ENCODE data around the gene RBM20.

RBM20 gene

DNA sequence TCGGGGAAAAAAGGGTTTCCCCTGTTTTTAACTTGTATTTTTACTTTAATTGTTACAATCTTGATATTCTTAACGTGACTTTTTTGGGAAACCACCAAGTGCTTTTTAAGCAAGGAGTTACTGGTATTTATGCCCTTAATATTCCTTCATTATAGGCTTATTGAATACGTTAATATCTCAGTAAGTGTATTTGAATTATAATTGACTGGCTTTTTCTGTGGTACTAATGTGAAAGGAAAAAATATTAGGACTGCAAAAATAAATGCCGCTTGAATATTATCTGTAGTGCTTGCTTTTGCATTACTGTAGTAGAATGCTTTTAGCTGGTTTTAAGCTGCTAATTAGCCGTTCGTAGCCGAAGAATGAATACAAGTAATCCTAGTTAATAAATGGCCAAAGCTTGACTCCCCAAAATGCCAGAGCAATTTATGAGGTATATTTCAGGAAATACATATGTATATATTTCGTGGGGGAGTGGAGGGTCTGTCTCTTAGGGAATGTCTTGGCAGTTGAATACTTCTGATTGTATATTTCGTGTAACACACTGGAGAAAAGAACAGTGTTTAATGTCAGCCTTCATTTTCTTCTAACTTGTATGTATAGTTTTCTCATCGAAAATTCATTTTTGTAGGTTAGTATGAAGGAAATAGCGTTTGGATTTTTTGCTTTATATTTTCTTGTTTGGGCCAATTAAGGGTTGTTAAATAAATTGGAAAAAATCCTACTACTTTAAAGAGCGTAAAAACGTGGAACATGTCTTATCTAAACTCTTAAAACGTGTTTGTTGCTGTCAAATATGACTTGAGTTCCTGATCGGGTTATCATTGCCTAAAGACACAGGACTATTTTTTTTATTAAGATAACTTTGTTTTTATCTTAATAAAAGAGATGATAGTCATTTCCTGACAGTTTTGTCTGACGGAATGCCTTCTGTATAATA, 229.1 kb downstream of the RBM20 start:
- DNase-seq, result no peak

DNA sequence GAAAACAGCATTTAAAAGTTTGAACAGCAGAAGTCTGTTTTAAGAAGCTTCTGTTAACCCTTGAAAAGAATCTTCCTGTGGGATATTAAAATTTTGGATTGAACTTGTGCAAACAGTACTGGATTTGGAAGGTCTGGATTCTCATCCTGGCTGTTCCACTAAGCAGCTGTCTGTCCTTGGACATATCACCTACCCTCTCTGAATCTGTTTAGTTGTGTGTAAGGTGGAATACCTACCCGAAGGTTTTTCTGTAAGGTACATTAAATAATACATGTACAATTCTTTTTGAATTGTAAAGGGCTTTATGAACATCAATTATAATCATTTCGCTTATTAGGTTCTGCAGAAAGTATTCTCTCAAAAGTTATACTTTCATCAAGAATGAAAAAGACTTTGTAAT, 229.8 kb downstream of the RBM20 start:
- no peak for DNase-seq

DNA sequence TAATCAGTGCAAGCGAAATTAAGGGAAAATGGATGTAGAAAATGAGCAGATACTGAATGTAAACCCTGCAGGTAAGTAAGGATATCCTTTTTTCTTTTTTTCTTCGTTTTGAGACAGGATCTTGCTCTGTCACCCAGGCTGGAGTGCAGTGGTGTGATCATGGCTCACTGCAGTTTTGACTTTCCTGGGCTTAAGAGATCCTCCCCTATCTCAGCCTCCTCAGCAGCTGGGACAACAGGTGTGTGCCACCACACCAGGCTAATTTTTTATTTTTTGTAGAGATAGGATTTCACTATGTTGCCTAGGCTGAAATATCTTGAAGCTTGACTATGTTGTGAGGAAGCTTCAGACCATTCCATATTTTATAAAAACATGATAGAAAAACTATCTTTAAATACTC, 231.9 kb downstream of the RBM20 start:
- DNase-seq, result no peak

DNA sequence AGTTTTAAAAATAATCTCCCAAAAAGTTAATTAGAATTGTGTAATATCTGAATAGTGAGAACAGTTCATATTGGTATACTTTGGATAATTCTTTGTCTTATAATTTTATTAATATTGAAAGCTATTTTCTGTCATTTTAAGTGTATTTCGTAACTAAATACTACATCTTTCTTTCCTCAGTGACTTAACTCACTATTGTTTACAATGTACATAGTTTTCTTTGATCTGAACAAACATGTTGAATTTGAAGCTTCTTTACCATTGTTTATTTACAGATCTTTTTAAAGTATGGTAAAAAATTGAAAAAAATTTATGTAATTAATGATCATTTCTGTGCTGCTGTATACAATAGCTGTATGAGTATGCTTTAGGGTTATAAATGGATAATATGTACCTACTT, 232.7 kb downstream of the RBM20 start:
- DNase-seq, result no peak

DNA sequence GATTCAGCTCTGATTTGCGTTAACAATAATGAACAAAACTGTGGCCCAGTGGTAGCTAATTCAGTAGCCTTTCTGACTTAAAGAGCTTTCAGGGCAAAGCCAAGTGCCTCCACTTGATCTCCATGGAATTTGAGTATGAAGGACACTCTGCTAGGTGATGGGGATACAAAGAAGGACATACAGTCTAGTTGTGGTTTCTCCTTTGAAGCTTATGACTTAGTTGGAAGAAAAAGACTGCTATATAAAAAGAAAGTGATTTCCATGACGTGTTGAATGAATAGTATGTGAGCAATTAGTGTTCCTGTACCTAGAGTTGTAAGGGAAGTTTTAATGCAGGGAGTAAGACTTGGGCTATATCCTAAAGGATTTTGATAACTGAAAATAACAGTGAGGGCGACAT, 235.9 kb downstream of the RBM20 start:
- DNase-seq, result no peak

DNA sequence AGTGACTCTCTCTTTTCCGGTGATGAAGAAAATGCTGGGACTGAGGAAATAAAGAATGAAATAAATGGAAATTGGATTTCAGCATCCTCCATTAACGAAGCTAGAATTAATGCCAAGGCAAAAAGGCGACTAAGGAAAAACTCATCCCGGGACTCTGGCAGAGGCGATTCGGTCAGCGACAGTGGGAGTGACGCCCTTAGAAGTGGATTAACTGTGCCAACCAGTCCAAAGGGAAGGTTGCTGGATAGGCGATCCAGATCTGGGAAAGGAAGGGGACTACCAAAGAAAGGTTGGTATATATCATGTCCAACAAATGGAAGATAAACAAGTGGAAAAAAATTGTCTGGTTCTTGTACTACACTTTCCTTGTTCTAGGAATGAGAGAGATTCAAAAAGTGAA, 237.1 kb downstream of the RBM20 start:
- DNase-seq, result no peak

DNA sequence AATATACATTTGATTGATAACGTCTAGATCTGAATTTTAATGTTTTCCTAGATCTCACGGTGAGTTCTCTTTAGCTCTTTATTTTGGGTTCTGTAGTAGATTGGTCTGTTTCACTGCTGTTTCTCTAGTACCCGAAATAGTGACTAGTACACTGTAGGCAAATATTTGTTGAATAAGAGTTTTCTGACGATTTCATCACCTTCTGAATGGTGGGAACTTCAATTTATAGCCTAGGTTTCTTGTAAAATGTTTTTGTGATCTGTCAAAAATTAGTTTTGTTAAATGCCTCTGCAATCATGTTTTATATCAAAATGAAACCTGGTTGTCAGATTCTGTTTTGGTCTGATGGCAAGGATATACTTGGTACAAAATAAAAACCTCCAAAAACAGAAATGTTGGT, 237.8 kb downstream of the RBM20 start:
- DNase-seq, result no peak

DNA sequence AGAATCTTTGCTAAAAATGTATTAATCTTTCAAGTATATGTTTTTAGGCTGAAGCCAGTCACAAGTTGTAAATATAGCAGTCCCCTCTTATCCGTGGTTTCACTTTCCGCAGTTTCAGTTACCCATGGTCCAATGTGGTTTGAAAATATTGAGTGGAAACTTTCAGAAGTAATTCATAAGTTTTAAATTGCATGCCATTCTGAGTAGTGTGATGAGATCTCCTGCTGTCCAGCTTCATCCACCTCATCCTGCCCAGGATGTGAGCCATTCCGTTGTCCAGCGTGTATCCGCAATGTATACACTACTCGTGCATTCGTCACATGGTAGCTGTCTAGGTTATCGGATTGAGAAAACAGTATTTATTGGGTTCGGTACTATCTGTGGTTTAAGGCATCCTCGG, 239.8 kb downstream of the RBM20 start:
- no peak for DNase-seq

DNA sequence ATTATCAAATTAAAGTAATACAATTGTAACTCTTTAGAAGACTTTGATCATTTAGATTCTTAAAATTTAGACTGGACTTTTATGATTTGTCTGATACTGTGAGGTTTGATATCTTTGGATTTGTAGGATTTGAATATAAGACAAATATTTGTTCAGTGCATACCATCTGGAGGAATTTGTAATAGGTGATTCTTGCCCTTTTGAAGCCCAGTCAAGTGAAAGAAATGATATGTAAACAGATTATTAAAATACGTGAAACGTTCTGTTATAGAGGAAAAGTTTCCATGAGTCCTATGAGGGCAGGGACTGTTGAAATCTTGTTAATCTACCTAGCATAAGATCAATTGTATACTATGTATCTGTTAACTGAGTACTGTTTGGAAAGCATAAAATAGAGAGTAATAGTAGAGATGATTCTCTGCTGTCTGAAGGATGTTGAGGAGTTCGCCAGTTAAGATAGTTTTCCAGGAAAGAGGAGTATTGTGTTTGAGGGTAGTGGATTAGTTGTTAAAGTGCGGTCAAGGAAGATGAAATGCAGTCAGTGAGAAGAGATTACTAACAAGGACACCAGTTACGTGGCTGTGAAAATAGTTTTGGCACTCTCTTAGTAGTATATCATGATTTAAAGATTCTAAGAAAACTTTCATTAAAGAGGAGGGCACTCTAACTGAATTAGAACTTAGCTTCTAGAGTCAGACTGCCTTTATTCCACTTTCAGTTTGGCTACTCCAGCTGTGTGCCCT, 242.0 kb downstream of the RBM20 start:
- no peak for DNase-seq

DNA sequence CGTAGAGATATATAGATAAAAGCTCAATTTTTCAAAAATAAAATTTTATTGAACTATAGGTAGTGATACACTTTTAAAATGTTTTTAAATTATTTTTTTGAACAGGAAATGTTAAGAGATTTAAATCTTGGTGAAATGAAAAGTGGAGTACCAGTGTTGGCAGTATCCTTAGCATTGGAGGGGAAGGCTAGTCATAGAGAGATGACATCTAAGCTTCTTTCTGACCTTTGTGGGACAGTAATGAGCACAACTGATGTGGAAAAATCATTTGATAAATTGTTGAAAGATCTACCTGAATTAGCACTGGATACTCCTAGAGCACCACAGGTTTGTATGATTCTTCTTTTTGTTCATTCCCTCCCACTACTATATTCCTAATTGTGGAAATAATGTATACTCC, 243.4 kb downstream of the RBM20 start:
- DNase-seq, result no peak

All from fibroblast of skin of scalp (primary cell).